LNCAP (cell line): Measurements from ENCODE around the gene RHEBL1.

ENCODE experiments used
- CTCF ChIP-seq: fragments of 450-650 bp; IDR thresholded peaks from 2 replicates; pipeline ENCODE4 v1.5.1; 2017; ENCODE audit warnings: mild to moderate bottlenecking

Gene RHEBL1

DNA sequence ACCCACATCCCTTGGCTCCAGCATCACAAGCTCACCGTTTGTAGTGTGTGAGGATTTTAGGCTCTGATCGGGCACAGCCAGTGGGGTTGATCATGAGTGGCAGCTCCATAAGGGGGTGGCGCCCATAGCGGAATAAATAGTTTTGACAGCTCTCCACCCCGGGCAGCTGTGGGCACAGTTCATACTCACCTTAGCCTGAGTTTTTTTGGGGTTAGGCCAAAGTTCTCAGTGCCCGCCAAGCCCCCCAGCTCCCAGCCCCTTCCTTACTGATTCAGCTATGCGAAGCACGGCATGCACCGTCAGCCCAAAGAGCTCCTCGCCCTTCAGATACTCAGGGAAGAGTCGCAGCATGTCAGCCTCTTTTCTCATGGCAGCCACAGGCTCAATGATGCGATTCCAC, 45.2 kb downstream of the RHEBL1 start:
- TF ChIP-seq CTCF = no peak

DNA sequence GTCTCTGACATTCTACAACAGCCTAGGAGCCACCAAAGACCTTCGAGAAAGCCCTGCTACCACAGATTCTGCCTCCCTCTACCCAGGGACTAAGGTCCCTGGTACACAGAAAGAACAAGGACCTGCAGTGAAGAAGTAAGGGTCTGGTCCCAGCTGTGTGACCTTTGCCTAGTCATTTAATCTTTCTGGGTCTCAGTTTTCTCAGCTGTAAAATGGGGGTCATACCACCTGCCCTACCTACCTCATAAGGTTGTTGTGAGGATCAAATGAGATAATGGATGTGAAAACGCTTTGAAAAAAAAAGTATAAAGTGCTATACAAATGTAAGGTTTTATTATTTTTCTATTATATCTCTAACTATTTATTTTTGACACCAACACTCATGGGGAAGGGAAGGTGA, 46.0 kb downstream of the RHEBL1 start:
- no peak for TF ChIP-seq CTCF

DNA sequence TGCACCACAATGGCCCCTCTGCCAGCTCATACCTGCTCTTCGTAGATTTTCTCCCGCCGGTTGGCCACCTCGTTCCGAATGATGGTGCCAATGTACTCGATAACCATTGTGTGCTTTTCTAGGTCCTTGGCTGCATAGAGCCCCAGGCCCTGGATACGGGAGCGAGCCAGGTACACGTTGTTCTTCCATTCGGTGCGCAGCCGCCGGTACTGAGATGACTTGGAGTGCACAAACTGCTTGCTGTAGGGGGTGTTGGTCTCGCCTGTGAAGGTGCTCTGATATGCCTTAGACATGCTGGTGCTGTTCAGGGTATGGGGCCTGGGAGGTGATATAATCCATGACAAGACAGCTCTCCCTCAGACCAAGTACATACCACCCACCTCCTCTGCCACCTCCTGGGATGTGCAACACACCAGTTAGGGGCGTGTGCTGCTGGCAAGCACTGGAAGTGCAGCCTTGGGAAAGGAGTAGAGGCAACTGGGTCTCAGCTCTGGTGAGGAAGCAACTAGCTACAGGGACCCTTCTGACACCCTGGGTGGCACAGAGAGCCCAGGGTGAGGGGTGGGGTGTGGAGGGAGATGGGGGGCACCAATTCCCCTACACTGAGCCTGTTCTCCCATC, 47.1 kb downstream of the RHEBL1 start:
- TF ChIP-seq CTCF = no peak

DNA sequence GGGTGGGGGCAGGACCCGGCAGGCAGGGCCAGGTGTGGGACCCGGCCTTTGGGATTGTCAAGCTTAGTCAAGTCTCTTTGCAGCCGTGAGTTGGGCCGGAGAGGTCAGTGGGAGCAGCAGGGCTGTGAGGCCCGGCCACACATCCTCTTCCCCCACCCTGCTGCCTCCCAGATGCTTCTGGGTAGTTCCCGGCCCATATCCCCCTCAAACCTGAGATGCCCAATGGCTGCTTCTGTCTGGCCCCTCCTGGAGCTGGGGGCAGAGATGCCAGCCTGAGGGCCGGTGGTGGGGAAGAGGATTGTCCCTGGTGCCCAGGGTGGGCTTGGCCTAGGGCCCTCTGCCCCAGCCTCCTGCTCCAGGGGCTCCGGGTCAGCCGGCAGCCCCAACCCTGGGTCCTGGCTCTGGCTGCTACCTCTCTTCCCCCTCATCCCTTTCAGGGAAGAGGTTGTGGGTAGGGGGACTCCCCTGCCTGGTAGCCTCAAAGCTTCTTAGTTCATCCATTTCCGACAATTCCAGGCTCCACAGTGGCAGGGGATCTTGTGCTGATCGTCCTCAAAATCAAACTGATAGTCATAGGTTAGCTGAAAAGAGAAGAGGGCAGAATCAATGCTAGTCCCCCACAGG, 48.4 kb downstream of the RHEBL1 start:
- TF ChIP-seq CTCF = no peak

- no peak for TF ChIP-seq CTCF
Measured at GRCh38 chr12:49020441-49020840, 49.3 kb downstream of the RHEBL1 start.

- peak; percentile 26; the same call in 1 of the 2 replicates for TF ChIP-seq CTCF
Measured at GRCh38 chr12:49019443-49020324, 50.1 kb downstream of the RHEBL1 start.

DNA sequence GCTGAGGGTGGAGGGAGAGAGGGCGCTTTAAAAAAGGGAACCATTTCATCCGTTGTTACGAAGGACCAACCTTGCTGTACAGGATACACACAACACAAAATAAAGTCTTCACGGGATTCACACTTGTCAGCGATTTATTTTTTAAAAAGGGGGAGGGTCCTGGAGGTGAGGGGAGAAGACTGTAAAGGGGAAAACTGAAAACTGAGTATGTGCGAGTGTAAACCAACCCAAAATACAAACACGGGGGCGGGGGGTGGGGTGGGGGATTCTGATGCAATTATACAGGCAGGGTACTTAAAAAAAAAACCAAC, 50.7 kb downstream of the RHEBL1 start:
- TF ChIP-seq CTCF = no peak
